ENCODE results near the gene C19orf12.

GRCh38 chr19:29715701-29716581 is 880 bp upstream of the C19orf12 start:
- TF ChIP-seq, protein P1, sequence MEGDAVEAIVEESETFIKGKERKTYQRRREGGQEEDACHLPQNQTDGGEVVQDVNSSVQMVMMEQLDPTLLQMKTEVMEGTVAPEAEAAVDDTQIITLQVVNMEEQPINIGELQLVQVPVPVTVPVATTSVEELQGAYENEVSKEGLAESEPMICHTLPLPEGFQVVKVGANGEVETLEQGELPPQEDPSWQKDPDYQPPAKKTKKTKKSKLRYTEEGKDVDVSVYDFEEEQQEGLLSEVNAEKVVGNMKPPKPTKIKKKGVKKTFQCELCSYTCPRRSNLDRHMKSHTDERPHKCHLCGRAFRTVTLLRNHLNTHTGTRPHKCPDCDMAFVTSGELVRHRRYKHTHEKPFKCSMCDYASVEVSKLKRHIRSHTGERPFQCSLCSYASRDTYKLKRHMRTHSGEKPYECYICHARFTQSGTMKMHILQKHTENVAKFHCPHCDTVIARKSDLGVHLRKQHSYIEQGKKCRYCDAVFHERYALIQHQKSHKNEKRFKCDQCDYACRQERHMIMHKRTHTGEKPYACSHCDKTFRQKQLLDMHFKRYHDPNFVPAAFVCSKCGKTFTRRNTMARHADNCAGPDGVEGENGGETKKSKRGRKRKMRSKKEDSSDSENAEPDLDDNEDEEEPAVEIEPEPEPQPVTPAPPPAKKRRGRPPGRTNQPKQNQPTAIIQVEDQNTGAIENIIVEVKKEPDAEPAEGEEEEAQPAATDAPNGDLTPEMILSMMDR (conservative IDR thresholded peaks at IDR 0.05; ENCODE audit: low read length), result no peak
- TF ChIP-seq EZH2phosphoT487 (IDR thresholded peaks at IDR 0.05; ENCODE audit: borderline replicate concordance, low read depth, low read length), result no peak

Measured in OCI-LY7 (cell line).